GM12878 (cell line): ENCODE results near the gene SPI1. TPM values are rescaled to one million over a fixed set of nuclear protein-coding genes. Genes with fewer than 3 reads are reported as not detected.

Experiments used
- ATAC-seq: fragments of 200-7000 bp; cut with Tn5 transposase; 3 replicates; pipeline ENCODE4 v1.9.1; 2020; ENCODE audit warnings: mild to moderate bottlenecking, moderate library complexity
- BruUV-seq: library from RNA; stranded (reverse); fragments of 400-500 nt; replicated peaks from 2 replicates; lab custom pipeline; 2021; lab: Mats Ljungman, UMichigan
- CTCF ChIA-PET: fragments of 300-600 bp; sonication (Branson Sonifier 250); formaldehyde crosslinking; extraction: SDS; loops from one replicate; lab custom pipeline; 2021; ENCODE audit warnings: inconsistent platforms; lab: Yijun Ruan, JAX
- POLR2A ChIA-PET: fragments of 350-600 bp; formaldehyde crosslinking; extraction: SDS; loops from one replicate; lab custom pipeline; 2021; ENCODE audit warnings: inconsistent platforms; lab: Charles Lee
- RAD21 ChIA-PET: fragments of 300-600 bp; sonication (Branson Sonifier 250); formaldehyde crosslinking; loops from one replicate; lab custom pipeline; 2023; ENCODE audit warnings: antibody characterized with exemption; ENCODE audit not compliant: unreplicated experiment; lab: Charles Lee
- SMC1A ChIA-PET: fragments of 300-600 bp; sonication (Branson Sonifier 250); formaldehyde crosslinking; loops from one replicate; lab custom pipeline; 2023; ENCODE audit not compliant: unreplicated experiment, uncharacterized antibody; lab: Charles Lee
- DNase-seq: peaks from one replicate; pipeline ENCODE4 v3.0.0-alpha.2; 2011; ENCODE audit warnings: low read depth, low spot score
- FAIRE-seq: peaks from 3 replicates; lab custom pipeline; 2011; peaks lifted over from hg19 to GRCh38; lab: Jason Lieb, UNC
- H2AFZ ChIP-seq: 2 replicates; pipeline ENCODE4 v1.6.0; 2011; ENCODE audit warnings: low read depth, low read length, control low read depth; ENCODE audit not compliant: control insufficient read depth
- H3K27ac ChIP-seq: 2 replicates; pipeline ENCODE4 v1.5.1; 2011; ENCODE audit warnings: control low read depth; ENCODE audit not compliant: control insufficient read depth, insufficient read depth
- H3K27me3 ChIP-seq, 2 experiments: replicated peaks in 1 of 2; 2 replicates each; pipeline versions ENCODE4 v1.6.0 to v1.6.1; 2011; ENCODE audit warnings: low read length in 1 of 2; ENCODE audit not compliant: control insufficient read depth in 2 of 2, insufficient read depth in 2 of 2
- H3K36me3 ChIP-seq, 2 experiments: 2 replicates each; pipeline ENCODE4 v1.5.1; 2011; ENCODE audit warnings: low read length in 1 of 2; ENCODE audit not compliant: control insufficient read depth in 2 of 2, insufficient read depth in 2 of 2
- H3K4me1 ChIP-seq: 2 replicates; pipeline ENCODE4 v1.6.1; 2011; ENCODE audit warnings: mild to moderate bottlenecking, low read length, moderate library complexity, mixed read lengths; ENCODE audit not compliant: control insufficient read depth, insufficient read depth
- H3K4me2 ChIP-seq: 2 replicates; pipeline ENCODE4 v1.6.0; 2011; ENCODE audit warnings: control low read depth; ENCODE audit not compliant: control insufficient read depth, insufficient read depth
- H3K4me3 ChIP-seq: fragments of 200-600 bp; sonication (generic); 2 replicates; pipeline ENCODE4 v1.5.1; 2016
- H3K79me2 ChIP-seq: 2 replicates; pipeline ENCODE4 v1.6.0; 2011; ENCODE audit warnings: low read length; ENCODE audit not compliant: control insufficient read depth, insufficient read depth
- H3K9ac ChIP-seq: 2 replicates; pipeline ENCODE4 v1.8.0; 2011; ENCODE audit warnings: low read length, control low read depth, mixed read lengths; ENCODE audit not compliant: control insufficient read depth, insufficient read depth
- H3K9me3 ChIP-seq: replicated peaks from 3 replicates; pipeline ENCODE4 v1.5.1; 2011; ENCODE audit warnings: mild to moderate bottlenecking, low read length; ENCODE audit not compliant: control insufficient read depth, insufficient read depth
- H4K20me1 ChIP-seq: 2 replicates; pipeline ENCODE4 v1.6.0; 2011; ENCODE audit not compliant: control insufficient read depth, insufficient read depth
- BACH1 ChIP-seq: fragments of 450-650 bp; IDR thresholded peaks from 2 replicates; pipeline ENCODE4 v1.6.1; 2017; ENCODE audit warnings: mild to moderate bottlenecking, borderline replicate concordance
- BHLHE40 ChIP-seq, 2 experiments: fragments of 450-650 bp in 1 of 2; IDR thresholded peaks; 2 replicates each; pipeline ENCODE4 v1.6.1; 2011 to 2017; ENCODE audit warnings: low read depth in 2 of 2, borderline replicate concordance in 1 of 2, improper control_type of control experiment in 1 of 2, low read length in 1 of 2, mild to moderate bottlenecking in 1 of 2
- CBFB ChIP-seq: IDR thresholded peaks from 2 replicates; pipeline ENCODE4 v1.6.1; 2016; ENCODE audit warnings: antibody characterized with exemption, low read depth
- CEBPZ ChIP-seq: fragments of 150-350 bp; IDR thresholded peaks from 2 replicates; pipeline ENCODE4 v1.6.1; 2016; ENCODE audit warnings: low read depth, low read length
- HCFC1 ChIP-seq: fragments of 150-350 bp; IDR thresholded peaks from 2 replicates; pipeline ENCODE4 v1.6.1; 2014; ENCODE audit warnings: low read length
- HDAC2 ChIP-seq: fragments of 200-600 bp; sonication (generic); IDR thresholded peaks from 2 replicates; pipeline ENCODE4 v1.6.1; 2017
- KDM1A ChIP-seq: fragments of 200-600 bp; sonication (generic); IDR thresholded peaks from 2 replicates; pipeline ENCODE4 v1.6.1; 2016; ENCODE audit warnings: borderline replicate concordance
- MYB ChIP-seq: fragments of 150-350 bp; IDR thresholded peaks from 2 replicates; pipeline ENCODE4 v1.6.1; 2014; ENCODE audit warnings: mild to moderate bottlenecking, low read depth, low read length, borderline replicate concordance
- PBX3 ChIP-seq: IDR thresholded peaks from 2 replicates; pipeline ENCODE4 v1.6.1; 2011; ENCODE audit warnings: mild to moderate bottlenecking, low read depth, low read length, moderate library complexity; ENCODE audit not compliant: insufficient replicate concordance
- SREBF2 ChIP-seq: IDR thresholded peaks from 2 replicates; pipeline ENCODE4 v1.6.1; 2012; ENCODE audit warnings: mild to moderate bottlenecking, low read length
- YBX1 ChIP-seq: fragments of 450-650 bp; IDR thresholded peaks from 2 replicates; pipeline ENCODE4 v1.6.1; 2016; ENCODE audit warnings: antibody characterized with exemption
- WGBS: methylation state at CpG from one replicate; pipeline ENCODE4 v1.1.6; 2016; ENCODE audit warnings: low lambda C conversion rate; ENCODE audit not compliant: insufficient replicate concordance, insufficient coverage; ENCODE audit errors: missing lambda C conversion rate; 5-methylcytosine and 5-hydroxymethylcytosine counted together
- in situ Hi-C: fragments of 300-500 bp; cut with MboI; formaldehyde crosslinking; loops from 9 replicates; pipeline ENCODE4 v1.14.3; 2018; ENCODE audit warnings: mixed read lengths
- intact Hi-C: fragments of 100-400 bp; cut with micrococcal nuclease; formaldehyde crosslinking; loops from one replicate; pipeline ENCODE4 v1.14.2; 2022; ENCODE audit not compliant: unreplicated experiment
- polyA plus RNA-seq, 11 experiments: library from polyadenylated mRNA; depleted of rRNA in 4 of 11; unstranded in 6 of 11; stranded (reverse) in 5 of 11; fragments of >200 nt; fragmentation: Nextera tagmentation in 4 of 11; fragmentation: Illumina TruSeq in 1 of 11; extraction: Ambion mirVana in 4 of 11; extraction: Trizol in 1 of 11; gene quantifications; 1 replicate in 1 of 11; 2 replicates in 10 of 11; pipeline versions ENCODE4 v1.2.1 to v1.2.3, GENCODE V29; 2011 to 2016; ENCODE audit warnings: inconsistent platforms in 2 of 11, missing spikeins in 2 of 11, low read depth in 1 of 11
- total RNA-seq, 4 experiments: library from RNA; depleted of rRNA in 3 of 4; stranded (reverse); fragments of >200 nt in 3 of 4; fragmentation: Illumina TruSeq in 1 of 4; extraction: Trizol in 1 of 4; gene quantifications; 2 replicates each; pipeline versions ENCODE4 v1.2.1 to v1.2.3, GENCODE V29; 2013 to 2021

SPI1 gene
- total and polyA plus RNA-seq, 10 of the 15 experiments (the other 5 are each of a cell fraction or from before 2014, with no cell fraction given) = 0.05 to 31.1 (median 9.7) TPM

- ATAC-seq = no peak
- CTCF ChIA-PET = no interaction called here
- no peak overlapping the region for H3K27ac ChIP-seq
- H3K9me3 ChIP-seq = no peaks in the 10 kb centered on the region
- in situ Hi-C loops = no loop called here
- RAD21 ChIA-PET = no interaction called here
- no peak for DNase-seq
- no TSS peak for BruUV-seq
- H4K20me1 ChIP-seq = no peaks in the 10 kb centered on the region
- WGBS = 57% methylated on average over 24 of the region's 24 CpGs
- no peak overlapping the region for H3K4me2 ChIP-seq
- intact Hi-C loops = no loop called here
- H3K4me1 ChIP-seq = no peaks in the 10 kb centered on the region
- H3K79me2 ChIP-seq = no peaks in the 10 kb centered on the region
- H3K36me3 ChIP-seq = no peaks in the 10 kb centered on the region
- POLR2A ChIA-PET = no interaction called here
- H3K9ac ChIP-seq = no peak overlapping the region
- no peak for TF ChIP-seq KDM1A
- no peak for TF ChIP-seq HCFC1
- 0 out of 4 replicates have a peak, but pooled peaks of 1 of the 2 experiments have one; percentile 12 for TF ChIP-seq BHLHE40 (IDR thresholded peaks at IDR 0.05; ENCODE audit: borderline replicate concordance in 1 of 2, low read depth in 2 of 2, low read length in 1 of 2)
- TF ChIP-seq BACH1 = no peak
- TF ChIP-seq, all 136 proteins: peak for 1
- no peak overlapping the region for H2AFZ ChIP-seq
- H3K27me3 ChIP-seq = no peaks in the 10 kb centered on the region; a peak in 1 of 4 replicates
- no peak for FAIRE-seq
- SMC1A ChIA-PET = no interaction called here
- H3K4me3 ChIP-seq = no peak overlapping the region
Measured at GRCh38 chr11:47342036-47342803, 36.1 kb downstream of the SPI1 start.

- no peak overlapping the region for H2AFZ ChIP-seq
- H3K4me2 ChIP-seq = no peak overlapping the region
- ChIA-PET CTCF (no interaction called here), POLR2A (interaction anchor here (0.6 kb wide), 1 partner anchor 1250 kb away, joined by 9 read pairs; no protein-coding TSS in a partner anchor), SMC1A (no interaction called here), RAD21 (no interaction called here)
- no peaks in the 10 kb centered on the region for H3K4me1 ChIP-seq
- no TSS peak for BruUV-seq
- no peaks in the 10 kb centered on the region for H3K36me3 ChIP-seq
- H3K79me2 ChIP-seq = no peaks in the 10 kb centered on the region
- H3K27ac ChIP-seq = no peak overlapping the region
- DNase-seq (no peak), FAIRE-seq (no peak), ATAC-seq (no peak; the same call in 2 of the 3 replicates)
- no peaks in the 10 kb centered on the region for H4K20me1 ChIP-seq
- intact Hi-C loops = no loop called here
- H3K27me3 ChIP-seq = no peaks in the 10 kb centered on the region; a peak in 1 of 4 replicates
- no peaks in the 10 kb centered on the region for H3K9me3 ChIP-seq
- 50% methylated on average over 18 of the region's 18 CpGs for WGBS
- no peak overlapping the region for H3K9ac ChIP-seq
- in situ Hi-C loops = no loop called here
- no peak overlapping the region for H3K4me3 ChIP-seq
- TF ChIP-seq CEBPZ = no peak
- no peak for TF ChIP-seq MYB
- TF ChIP-seq PBX3 = no peak
- TF ChIP-seq YBX1 = no peak
- no peak for TF ChIP-seq SREBF2
- no peak for TF ChIP-seq HDAC2
- TF ChIP-seq CBFB = no peak
Measured at GRCh38 chr11:47340980-47341775, 37.2 kb downstream of the SPI1 start.
